Muscle of leg (tissue), 9 donors: ENCODE measurements around the gene CPLX4. TPM values are rescaled to one million over a fixed set of nuclear protein-coding genes. Genes with fewer than 3 reads are reported as not detected.

Experiments used
- polyA plus RNA-seq, 8 donors: library from polyadenylated mRNA; unstranded; fragments of 120-200 nt; gene quantifications; one replicate each; pipeline versions ENCODE4 v1.2.1 to v1.2.3, GENCODE V29; 2013; ENCODE audit warnings: inconsistent platforms in 1 of 8, low replicate concordance in 1 of 8; ENCODE audit not compliant: insufficient read length in 8 of 8, insufficient read depth in 1 of 8
- total RNA-seq: library from RNA; stranded (reverse); fragments of 120-200 nt; gene quantifications from one replicate; pipeline ENCODE4 v1.2.4, GENCODE V29; 2013

The CPLX4 gene
- total and polyA plus RNA-seq, 9 donors: not detected

Other genes with a start within 250 kb of the CPLX4 start
- gene SEC11C, start 178.8 kb downstream of the CPLX4 start, total RNA-seq: 10.8 TPM
- gene SEC11C, start 178.8 kb downstream of the CPLX4 start, polyA plus RNA-seq: 10 to 100 TPM in 3 of 8 donors, 1 to 10 TPM in 5; 8.2 to 11.5 (median 9.4) TPM
- not detected for gene GRP, start 98.5 kb downstream of the CPLX4 start, total RNA-seq
- 1 to 10 TPM in 2 of 8 donors, under 1 TPM in 2, not detected in 4; 0.23 to 6.1 (median 1.6) TPM for gene GRP, start 98.5 kb downstream of the CPLX4 start, polyA plus RNA-seq
- gene RAX, start 45.2 kb downstream of the CPLX4 start, total RNA-seq: not detected
- under 1 TPM in 1 of 8 donors, not detected in 7; 0.13 TPM for gene RAX, start 45.2 kb downstream of the CPLX4 start, polyA plus RNA-seq
- gene LMAN1, start 40.6 kb upstream of the CPLX4 start, total RNA-seq: 71.9 TPM
- 10 to 100 TPM; 50.7 to 85.8 (median 63.4) TPM for gene LMAN1, start 40.6 kb upstream of the CPLX4 start, polyA plus RNA-seq